GM18873 (cell line): ENCODE data around the gene PIEZO1.
"Not testable (repeated sequence)": the region's sequence is repeated elsewhere in the genome, so short reads cannot be mapped to it uniquely, and the experiment has no call there.

Experiments used
- ATAC-seq: cut with Tn5 transposase; IDR thresholded peaks from one replicate; pipeline ENCODE4 v1.9.1; 2021; ENCODE audit warnings: mild to moderate bottlenecking, moderate library complexity, moderate number of reproducible peaks; ENCODE audit not compliant: unreplicated experiment, low FRiP score

PIEZO1 gene

GRCh38 chr16:88804552-88805339, 19.7 kb upstream of the PIEZO1 start:
- no peak for ATAC-seq

GRCh38 chr16:88804173-88804551, 19.1 kb upstream of the PIEZO1 start:
- no peak for ATAC-seq

GRCh38 chr16:88803264-88803987, 18.4 kb upstream of the PIEZO1 start, which contains the start of gene CDT1:
Gene CDT1 (plus strand): TSS chr16:88803789. CDS start chr16:88803832, 43 bp downstream.
- no peak for ATAC-seq

- no peak for ATAC-seq
Observed at GRCh38 chr16:88800277-88800592, 15.2 kb upstream of the PIEZO1 start.

- no peak for ATAC-seq
Observed at GRCh38 chr16:88799569-88800276, 14.7 kb upstream of the PIEZO1 start.

GRCh38 chr16:88798772-88799455, 13.9 kb upstream of the PIEZO1 start:
- no peak for ATAC-seq

- ATAC-seq = no peak
Observed at GRCh38 chr16:88798073-88798472, 13.1 kb upstream of the PIEZO1 start.

- ATAC-seq = no peak
Observed at GRCh38 chr16:88796278-88796677, 11.3 kb upstream of the PIEZO1 start.

GRCh38 chr16:88793251-88793954, 8.4 kb upstream of the PIEZO1 start:
- no peak for ATAC-seq

- no peak for ATAC-seq
Observed at GRCh38 chr16:88792668-88793250, 7.7 kb upstream of the PIEZO1 start.

GRCh38 chr16:88792078-88792550, 7.1 kb upstream of the PIEZO1 start:
- ATAC-seq = no peak

GRCh38 chr16:88790312-88791211, 5.5 kb upstream of the PIEZO1 start:
- no peak for ATAC-seq

- no peak for ATAC-seq
Observed at GRCh38 chr16:88789594-88789993, 4.6 kb upstream of the PIEZO1 start.

GRCh38 chr16:88788749-88789148, 3.7 kb upstream of the PIEZO1 start:
- ATAC-seq = not testable (repeated sequence)

- ATAC-seq = no peak
Observed at GRCh38 chr16:88787579-88788314, 2.7 kb upstream of the PIEZO1 start.

- ATAC-seq = no peak
Observed at GRCh38 chr16:88784856-88785105, 239 bp downstream of the PIEZO1 start.

- ATAC-seq = no peak
Observed at GRCh38 chr16:88784074-88784855, 755 bp downstream of the PIEZO1 start.
